Mammary epithelial cell (primary cell): ENCODE measurements around the gene SLFNL1.

Experiments
- EZH2 ChIP-seq: IDR thresholded peaks from 2 replicates; pipeline ENCODE4 v1.6.1; 2012; ENCODE audit warnings: low read length, inconsistent platforms, borderline replicate concordance
- TF ChIP-seq, protein P1 (sequence below), 2 donors: IDR thresholded peaks in 1 of 2; conservative IDR thresholded peaks in 1 of 2; 2 replicates each; pipeline ENCODE4 v1.5.1; 2011 to 2012; ENCODE audit warnings: inconsistent platforms in 2 of 2, low read length in 2 of 2, mild to moderate bottlenecking in 2 of 2, control low read depth in 1 of 2, low read depth in 1 of 2; ENCODE audit not compliant: insufficient read depth in 1 of 2; ENCODE audit errors: extremely low read depth in 1 of 2

DNA sequence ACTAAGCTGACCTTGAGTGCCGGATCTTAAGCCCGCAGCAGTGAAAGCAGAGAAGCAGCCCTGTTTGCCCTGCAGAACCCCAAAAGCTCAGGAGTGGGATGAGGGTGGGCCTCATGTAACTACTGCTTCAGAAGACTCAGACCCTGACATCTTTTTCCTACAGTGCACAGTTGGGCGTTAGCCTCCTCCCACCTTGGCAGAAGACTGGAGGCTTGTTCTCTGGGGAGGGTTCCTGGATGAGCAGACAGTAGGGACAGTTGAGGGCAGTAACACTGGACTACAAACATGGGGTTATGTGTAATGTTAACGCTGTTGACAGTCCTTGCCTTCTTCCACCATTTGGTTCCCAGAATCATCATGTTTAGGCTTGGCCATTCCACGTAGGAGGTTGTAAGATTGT, 32.5 kb downstream of the SLFNL1 start:
- TF ChIP-seq, protein P1, sequence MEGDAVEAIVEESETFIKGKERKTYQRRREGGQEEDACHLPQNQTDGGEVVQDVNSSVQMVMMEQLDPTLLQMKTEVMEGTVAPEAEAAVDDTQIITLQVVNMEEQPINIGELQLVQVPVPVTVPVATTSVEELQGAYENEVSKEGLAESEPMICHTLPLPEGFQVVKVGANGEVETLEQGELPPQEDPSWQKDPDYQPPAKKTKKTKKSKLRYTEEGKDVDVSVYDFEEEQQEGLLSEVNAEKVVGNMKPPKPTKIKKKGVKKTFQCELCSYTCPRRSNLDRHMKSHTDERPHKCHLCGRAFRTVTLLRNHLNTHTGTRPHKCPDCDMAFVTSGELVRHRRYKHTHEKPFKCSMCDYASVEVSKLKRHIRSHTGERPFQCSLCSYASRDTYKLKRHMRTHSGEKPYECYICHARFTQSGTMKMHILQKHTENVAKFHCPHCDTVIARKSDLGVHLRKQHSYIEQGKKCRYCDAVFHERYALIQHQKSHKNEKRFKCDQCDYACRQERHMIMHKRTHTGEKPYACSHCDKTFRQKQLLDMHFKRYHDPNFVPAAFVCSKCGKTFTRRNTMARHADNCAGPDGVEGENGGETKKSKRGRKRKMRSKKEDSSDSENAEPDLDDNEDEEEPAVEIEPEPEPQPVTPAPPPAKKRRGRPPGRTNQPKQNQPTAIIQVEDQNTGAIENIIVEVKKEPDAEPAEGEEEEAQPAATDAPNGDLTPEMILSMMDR (conservative IDR thresholded peaks at IDR 0.05 in 1 of 2, IDR thresholded peaks at IDR 0.05 in 1 of 2; ENCODE audit: extremely low read depth in 1 of 2, insufficient read depth in 1 of 2, low read depth in 1 of 2, low read length in 2 of 2) = no peak
- no peak for TF ChIP-seq EZH2
